Caki2 (cell line): ENCODE results near the gene ZMYM4. TPM values are rescaled to one million over a fixed set of nuclear protein-coding genes. Genes with fewer than 3 reads are reported as not detected.
A peak's percentile ranks its signal among the peaks of the same experiment; 100 is the strongest.

Experiments
- DNase-seq: peaks from one replicate; pipeline ENCODE4 v3.0.0-alpha.2; 2015; ENCODE audit warnings: low read depth
- in situ Hi-C: cut with HindIII; loops from 2 replicates; pipeline ENCODE4 v1.10.0; 2016; ENCODE audit warnings: low sequenced_read_pairs, low pct_unique_long_range_greater_than_20kb, mixed read lengths
- total RNA-seq: library from RNA; depleted of rRNA; stranded (reverse); fragments of >200 nt; shearing (Covaris generic); gene quantifications from 2 replicates; pipeline ENCODE4 v1.2.3, GENCODE V29; 2014; ENCODE audit warnings: low replicate concordance

ZMYM4 gene
- total RNA-seq, 1 experiment from 2014 or later = 9.7 TPM

GRCh38 chr1:35436078-35436477 lies 167.6 kb downstream of the ZMYM4 start:
- in situ Hi-C loops = no loop called here
- no peak for DNase-seq

GRCh38 chr1:35437200-35437599 lies 168.7 kb downstream of the ZMYM4 start:
- in situ Hi-C loops = no loop called here
- DNase-seq = no peak

GRCh38 chr1:35439626-35440025 lies 171.1 kb downstream of the ZMYM4 start:
- in situ Hi-C loops = no loop called here

GRCh38 chr1:35441926-35442579 lies 173.5 kb downstream of the ZMYM4 start:
- no peak for DNase-seq
- in situ Hi-C loops = no loop called here

More at GRCh38 chr1:35439626-35440025, 171.1 kb downstream of the ZMYM4 start:
- DNase-seq = no peak

- in situ Hi-C loops = no loop called here
- DNase-seq = no peak
These were observed 174.2 kb downstream of the ZMYM4 start for GRCh38 chr1:35442734-35443133.

GRCh38 chr1:35443768-35444518 lies 175.4 kb downstream of the ZMYM4 start:
- DNase-seq = no peak
- in situ Hi-C loops = no loop called here

- DNase-seq = no peak
- in situ Hi-C loops = no loop called here
These were observed 175.9 kb downstream of the ZMYM4 start for GRCh38 chr1:35444519-35444774.

- no peak for DNase-seq
- in situ Hi-C loops = no loop called here
These were observed 178.8 kb downstream of the ZMYM4 start for GRCh38 chr1:35447278-35447677.

GRCh38 chr1:35448344-35448801 lies 179.9 kb downstream of the ZMYM4 start:
- no peak for DNase-seq
- in situ Hi-C loops = no loop called here

GRCh38 chr1:35449334-35450008 lies 181.0 kb downstream of the ZMYM4 start:
- in situ Hi-C loops = no loop called here

GRCh38 chr1:35451125-35451528 lies 182.6 kb downstream of the ZMYM4 start:
- in situ Hi-C loops = no loop called here
- DNase-seq = peak; percentile 37

More at GRCh38 chr1:35449334-35450008, 181.0 kb downstream of the ZMYM4 start:
- DNase-seq = peak; percentile 8

GRCh38 chr1:35452106-35452774 lies 183.7 kb downstream of the ZMYM4 start:
- in situ Hi-C loops = no loop called here
- no peak for DNase-seq

- in situ Hi-C loops = no loop called here
- DNase-seq = no peak
These were observed 184.5 kb downstream of the ZMYM4 start for GRCh38 chr1:35453031-35453430.

GRCh38 chr1:35454176-35454575 lies 185.7 kb downstream of the ZMYM4 start:
- in situ Hi-C loops = no loop called here

GRCh38 chr1:35454616-35455015 lies 186.1 kb downstream of the ZMYM4 start:
- in situ Hi-C loops = no loop called here
- no peak for DNase-seq

More at GRCh38 chr1:35454176-35454575, 185.7 kb downstream of the ZMYM4 start:
- no peak for DNase-seq

GRCh38 chr1:35460796-35461195 lies 192.3 kb downstream of the ZMYM4 start:
- DNase-seq = no peak
- in situ Hi-C loops = no loop called here

GRCh38 chr1:35461966-35462651 lies 193.6 kb downstream of the ZMYM4 start:
- in situ Hi-C loops = no loop called here
- no peak for DNase-seq

- DNase-seq = no peak
- in situ Hi-C loops = no loop called here
These were observed 194.7 kb downstream of the ZMYM4 start for GRCh38 chr1:35463232-35463631.
